Cardiac ventricle fibroblast (primary cell): ENCODE measurements around the gene CLK2. TPM values are rescaled to one million over a fixed set of nuclear protein-coding genes. Genes with fewer than 3 reads are reported as not detected.

Source experiments
- total RNA-seq: library from RNA; depleted of rRNA; stranded (reverse); fragments of >200 nt; gene quantifications from 2 replicates; pipeline ENCODE4 v1.2.3, GENCODE V29; 2015

Gene CLK2
- 15.2 and 19.1 TPM in 2 replicates for total RNA-seq

GRCh38 chr1:155273343-155274245, at the start of gene CLK2:
TSS of gene CLK2 (minus strand) at chr1:155273504. CDS start at chr1:155270977, 2,527 bp downstream.

GRCh38 chr1:155320661-155321617, 47.6 kb upstream of the CLK2 start, which contains the start of gene RUSC1:
TSS of gene RUSC1 (plus strand) at chr1:155320894. CDS start at chr1:155321774, 880 bp downstream.

DNA sequence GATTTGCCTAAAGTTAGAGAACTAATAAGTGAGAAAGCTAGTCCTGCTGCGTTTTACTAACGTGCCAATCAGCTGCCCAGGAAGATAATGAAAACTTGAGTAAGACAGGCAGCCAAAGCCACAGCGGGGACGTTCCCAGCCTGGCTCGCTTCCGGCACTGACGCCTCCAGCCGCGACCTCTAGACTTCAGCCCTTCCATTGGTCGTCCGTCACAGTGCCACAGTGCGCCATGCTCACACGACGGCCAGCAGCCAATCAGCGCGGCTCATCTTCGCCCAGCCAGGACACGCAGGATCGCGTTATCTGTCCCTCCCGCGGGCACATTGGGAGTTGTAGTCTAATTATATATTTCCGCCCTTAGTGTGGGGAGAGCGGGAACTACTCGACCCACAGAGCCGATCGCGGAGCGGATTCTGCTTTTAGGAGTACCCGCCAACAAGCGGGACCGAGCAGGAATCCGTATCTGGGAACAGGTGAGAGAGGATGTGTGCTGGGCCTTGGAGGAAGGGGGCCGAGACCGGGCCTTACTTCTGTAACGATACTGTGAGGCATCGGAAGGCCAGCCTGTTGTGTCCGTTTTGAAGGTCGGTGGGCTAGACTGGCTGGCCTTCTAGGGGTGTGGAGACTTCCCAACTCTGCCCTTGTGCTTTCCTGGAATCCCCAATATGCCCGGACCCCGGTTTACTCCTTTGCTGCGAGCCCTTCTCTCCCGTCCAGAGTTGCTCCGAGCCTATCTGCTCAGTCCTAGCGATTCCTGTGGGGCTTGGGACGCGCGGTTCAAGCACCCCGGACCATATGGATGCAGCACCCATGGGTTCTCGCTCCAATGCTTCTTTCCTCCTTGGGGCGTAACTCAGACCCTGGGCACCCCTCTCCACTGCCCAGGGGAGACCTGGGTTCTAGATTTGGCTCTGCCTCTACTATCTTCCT, 35.5 kb upstream of the CLK2 start, which contains the start of gene FDPS:
FDPS (plus strand) TSS at position 374 of the 930 bp plus-strand sequence. CDS start 924 bp downstream, outside the sequence.

DNA sequence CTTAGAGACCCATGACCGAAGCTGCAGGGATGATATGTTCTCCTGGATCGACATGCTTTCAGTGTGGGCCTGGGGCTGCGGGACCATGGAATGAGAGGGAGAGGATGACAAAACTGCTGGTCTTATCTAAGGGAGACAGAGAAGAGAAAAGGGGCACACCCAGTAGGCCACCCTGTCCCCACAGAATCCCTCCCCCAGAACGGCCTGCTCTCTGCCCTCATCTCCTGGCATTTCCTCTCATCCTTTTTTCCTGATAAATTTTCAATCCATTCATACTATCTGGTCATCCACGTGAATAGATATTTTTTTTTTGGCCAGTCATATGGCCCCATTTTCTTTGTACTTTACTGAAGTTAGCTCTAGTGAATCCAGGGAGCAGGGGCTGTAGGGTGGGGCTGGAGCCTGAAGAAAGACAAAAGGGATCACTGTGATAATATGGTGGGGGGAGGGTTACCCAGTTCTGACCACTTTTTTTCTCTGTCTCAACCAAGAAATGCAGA, 28.1 kb upstream of the CLK2 start, which contains the start of gene PKLR:
PKLR (minus strand) TSS at position 97 of the 500 bp plus-strand sequence; CDS start at position 54, 43 bp downstream.

DNA sequence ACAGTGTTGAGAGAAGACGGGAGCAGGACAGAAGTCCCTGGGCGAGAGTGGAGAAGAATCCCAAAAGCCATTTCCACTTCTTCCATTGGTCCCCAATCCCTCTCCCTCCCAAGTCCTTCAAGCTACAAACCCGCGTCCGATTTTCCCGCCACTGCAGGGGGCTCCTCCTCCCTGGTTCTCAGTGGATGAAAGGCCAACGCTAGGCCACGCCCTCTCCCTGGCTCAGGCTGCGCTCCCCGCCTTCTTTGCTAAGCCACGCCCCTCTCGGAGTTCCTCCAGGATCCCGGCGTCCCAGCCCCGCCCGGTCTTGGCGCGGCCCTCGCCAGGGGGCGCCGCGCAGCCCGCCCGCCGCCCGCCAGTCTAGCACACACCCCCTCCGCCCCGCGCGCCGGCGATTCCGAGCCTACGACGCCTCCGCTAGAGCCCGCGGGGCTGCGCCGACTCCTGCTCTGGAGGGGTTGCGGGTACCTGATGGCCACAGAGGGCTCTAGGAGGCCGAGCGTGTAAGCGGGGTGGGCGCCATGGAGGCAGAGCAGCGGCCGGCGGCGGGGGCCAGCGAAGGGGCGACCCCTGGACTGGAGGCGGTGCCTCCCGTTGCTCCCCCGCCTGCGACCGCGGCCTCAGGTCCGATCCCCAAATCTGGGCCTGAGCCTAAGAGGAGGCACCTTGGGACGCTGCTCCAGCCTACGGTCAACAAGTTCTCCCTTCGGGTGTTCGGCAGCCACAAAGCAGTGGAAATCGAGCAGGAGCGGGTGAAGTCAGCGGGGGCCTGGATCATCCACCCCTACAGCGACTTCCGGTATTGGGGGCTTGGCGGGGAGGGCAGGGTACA, 4.0 kb upstream of the CLK2 start, which contains the start of gene HCN3:
HCN3 (plus strand) TSS at position 394 of the 832 bp plus-strand sequence; CDS start at position 522, 128 bp downstream.

GRCh38 chr1:155261852-155262673, 11.2 kb downstream of the CLK2 start, which contains the start of gene SCAMP3:
TSS of gene SCAMP3 (minus strand) at chr1:155262360. CDS start at chr1:155262151, 209 bp downstream.

DNA sequence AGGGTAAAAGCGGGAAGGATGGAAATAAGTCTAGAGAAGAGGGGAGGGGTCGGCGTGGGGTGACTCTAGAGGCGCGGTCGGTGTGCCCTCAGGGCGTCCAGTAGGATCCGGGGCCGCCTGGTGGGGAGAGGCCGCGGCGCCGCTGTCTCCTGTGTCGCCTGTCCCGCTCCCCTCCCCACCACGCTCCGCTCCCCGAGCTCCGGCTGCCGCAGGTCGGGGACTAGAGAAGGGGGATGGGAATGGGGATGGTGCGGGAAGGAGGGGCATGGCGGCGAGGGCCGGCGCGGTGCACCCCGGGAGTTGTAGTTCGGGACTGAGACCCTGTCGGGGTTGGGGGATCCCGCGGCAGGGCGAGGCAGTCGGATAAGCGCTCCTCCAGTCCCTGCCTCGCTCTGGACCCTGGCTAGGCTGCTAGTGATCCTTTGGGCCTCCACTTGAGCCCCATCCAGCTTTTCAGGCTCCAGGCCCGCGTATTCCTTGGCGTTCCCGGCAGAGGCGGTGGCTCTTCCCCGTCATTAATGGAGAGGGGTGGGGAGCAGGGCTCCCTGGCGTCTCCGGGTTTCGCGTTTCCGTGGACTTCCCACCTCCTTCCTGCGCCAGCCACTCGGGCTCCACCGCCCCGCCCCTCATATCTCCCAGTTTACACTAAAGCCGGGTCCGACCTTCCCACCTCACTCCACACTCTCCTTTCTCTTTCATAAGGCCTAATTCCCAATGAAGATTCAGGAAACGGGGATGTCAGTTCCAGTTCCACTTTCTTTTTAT, 17.9 kb downstream of the CLK2 start, which contains the start of gene ENTREP3:
ENTREP3 (minus strand) TSS at position 241 of the 765 bp plus-strand sequence. CDS start 606 bp downstream, outside the sequence.

Other genes with a start within 250 kb of the CLK2 start
- 0.06 TPM in 1 of 2 replicates, not detected in the other for gene DCST2, start 239.7 kb downstream of the CLK2 start, total RNA-seq
- gene DCST1, start 239.7 kb downstream of the CLK2 start, total RNA-seq, result not detected in 2 replicates
- 45.5 and 52.4 TPM in 2 replicates for gene ADAM15, start 222.2 kb downstream of the CLK2 start, total RNA-seq
- 9.6 and 9.8 TPM in 2 replicates for gene EFNA4, start 209.8 kb downstream of the CLK2 start, total RNA-seq
- 1.2 and 1.8 TPM in 2 replicates for gene EFNA3, start 194.7 kb downstream of the CLK2 start, total RNA-seq
- gene EFNA1, start 145.6 kb downstream of the CLK2 start, total RNA-seq, result 9.2 and 14.2 TPM in 2 replicates
- gene SLC50A1, start 137.7 kb downstream of the CLK2 start, total RNA-seq, result 21.6 and 28.6 TPM in 2 replicates
- gene DPM3, start 133.0 kb downstream of the CLK2 start, total RNA-seq, result 38.6 and 50.3 TPM in 2 replicates
- gene KRTCAP2, start 100.2 kb downstream of the CLK2 start, total RNA-seq, result 130 and 151 TPM in 2 replicates
- 0.75 and 1.3 TPM in 2 replicates for gene TRIM46, start 99.7 kb downstream of the CLK2 start, total RNA-seq
- gene THBS3, start 65.6 kb downstream of the CLK2 start, total RNA-seq, result 10.3 and 16.4 TPM in 2 replicates
- 30.4 and 47.7 TPM in 2 replicates for gene MTX1, start 64.8 kb downstream of the CLK2 start, total RNA-seq
- gene ENTREP3, start 18.0 kb downstream of the CLK2 start, total RNA-seq, result 23.7 and 28.2 TPM in 2 replicates
- gene SCAMP3, start 11.1 kb downstream of the CLK2 start, total RNA-seq, result 49.4 and 68.1 TPM in 2 replicates
- 0.06 and 0.15 TPM in 2 replicates for gene HCN3, start 4.0 kb upstream of the CLK2 start, total RNA-seq
- gene PKLR, start 27.9 kb upstream of the CLK2 start, total RNA-seq, result not detected in 2 replicates
- 80.5 and 81.6 TPM in 2 replicates for gene FDPS, start 35.4 kb upstream of the CLK2 start, total RNA-seq
- gene RUSC1, start 47.4 kb upstream of the CLK2 start, total RNA-seq, result 24.9 and 29.3 TPM in 2 replicates